HepG2 (cell line): Measurements from ENCODE around the gene MKS1. TPM values are rescaled to one million over a fixed set of nuclear protein-coding genes. Genes with fewer than 3 reads are reported as not detected.

Experiments
- FLYWCH1 ChIP-seq: sonication (generic); formaldehyde crosslinking; IDR thresholded peaks from 2 replicates; pipeline ENCODE4 v1.8.1; 2023; ENCODE audit warnings: mild to moderate bottlenecking, missing genetic modification reagents
- GFI1 ChIP-seq: sonication (generic); formaldehyde crosslinking; IDR thresholded peaks from 2 replicates; pipeline ENCODE4 v1.5.0; 2020; ENCODE audit warnings: missing genetic modification reagents, mild to moderate bottlenecking, borderline replicate concordance
- HMG20A ChIP-seq: IDR thresholded peaks from 2 replicates; pipeline ENCODE4 v1.6.1; 2016; ENCODE audit warnings: borderline replicate concordance
- KMT2B ChIP-seq: IDR thresholded peaks from 2 replicates; pipeline ENCODE4 v1.6.1; 2016; ENCODE audit warnings: missing genetic modification reagents, missing compliant biosample characterization
- TBL1XR1 ChIP-seq: fragments of 150-350 bp; IDR thresholded peaks from 2 replicates; pipeline ENCODE4 v1.6.1; 2014; ENCODE audit warnings: borderline replicate concordance, low read length; ENCODE audit not compliant: partially characterized antibody
- TOPORS ChIP-seq: sonication (generic); formaldehyde crosslinking; IDR thresholded peaks from 2 replicates; pipeline ENCODE4 v1.8.0; 2023; ENCODE audit warnings: mild to moderate bottlenecking, missing genetic modification reagents
- ZKSCAN1 ChIP-seq: fragments of 150-350 bp; IDR thresholded peaks from 2 replicates; pipeline ENCODE4 v1.6.1; 2014; ENCODE audit warnings: low read length
- ZNF138 ChIP-seq: sonication (generic); formaldehyde crosslinking; IDR thresholded peaks from 2 replicates; pipeline ENCODE4 v1.5.0; 2020; ENCODE audit warnings: mild to moderate bottlenecking, low read depth, missing genetic modification reagents
- ZNF160 ChIP-seq: sonication (generic); formaldehyde crosslinking; IDR thresholded peaks from 2 replicates; pipeline ENCODE4 v1.8.0; 2022; ENCODE audit warnings: mild to moderate bottlenecking, inconsistent platforms, missing genetic modification reagents
- ZNF180 ChIP-seq: sonication (generic); formaldehyde crosslinking; IDR thresholded peaks from 2 replicates; pipeline ENCODE4 v1.4.0; 2020; ENCODE audit warnings: low read depth, missing genetic modification reagents, borderline replicate concordance
- ZNF331 ChIP-seq: sonication (generic); formaldehyde crosslinking; IDR thresholded peaks from 2 replicates; pipeline ENCODE4 v1.4.0; 2020; ENCODE audit warnings: missing genetic modification reagents
- ZNF343 ChIP-seq: sonication (generic); formaldehyde crosslinking; IDR thresholded peaks from 2 replicates; pipeline ENCODE4 v1.4.0; 2020; ENCODE audit warnings: mild to moderate bottlenecking, missing genetic modification reagents
- polyA plus RNA-seq, 8 experiments: library from polyadenylated mRNA; depleted of rRNA in 3 of 8; stranded (reverse) in 7 of 8; unstranded in 1 of 8; fragments of >200 nt; fragmentation: Illumina TruSeq in 4 of 8; extraction: Trizol in 4 of 8; gene quantifications; 2 replicates each; pipeline versions ENCODE4 v1.2.1 to v1.2.3, GENCODE V29; 2011 to 2016; ENCODE audit warnings: low read depth in 4 of 8, missing spikeins in 1 of 8, mixed read lengths in 1 of 8; ENCODE audit not compliant: insufficient read depth in 1 of 8
- total RNA-seq, 5 experiments: library from RNA; depleted of rRNA; stranded (reverse); fragments of >200 nt; fragmentation: Illumina TruSeq; extraction: Trizol; gene quantifications; 2 replicates each; pipeline ENCODE4 v1.2.3, GENCODE V29; 2016; ENCODE audit warnings: low read depth in 1 of 5
- TF ChIP-seq, protein P1 (sequence below): IDR thresholded peaks from 2 replicates; pipeline ENCODE4 v1.6.1; 2016; ENCODE audit warnings: missing compliant biosample characterization, missing genetic modification reagents, borderline replicate concordance
- TF ChIP-seq, protein P2 (sequence below): sonication (generic); formaldehyde crosslinking; IDR thresholded peaks from 2 replicates; pipeline ENCODE4 v1.4.0; 2020; ENCODE audit warnings: missing genetic modification reagents, borderline replicate concordance
- TF ChIP-seq, protein P3 (sequence below): sonication (generic); formaldehyde crosslinking; IDR thresholded peaks from 2 replicates; pipeline ENCODE4 v1.5.0; 2020; ENCODE audit warnings: missing genetic modification reagents, mild to moderate bottlenecking, borderline replicate concordance
- TF ChIP-seq, protein P4 (sequence below): sonication (generic); formaldehyde crosslinking; IDR thresholded peaks from 2 replicates; pipeline ENCODE4 v1.5.0; 2020; ENCODE audit warnings: missing genetic modification reagents
- TF ChIP-seq, protein P5 (sequence below): sonication (generic); formaldehyde crosslinking; IDR thresholded peaks from 2 replicates; pipeline ENCODE4 v1.5.1; 2020; ENCODE audit warnings: missing genetic modification reagents, mild to moderate bottlenecking, borderline replicate concordance
- TF ChIP-seq, protein P6 (sequence below): sonication (generic); formaldehyde crosslinking; IDR thresholded peaks from 2 replicates; pipeline ENCODE4 v1.5.0; 2020; ENCODE audit warnings: mild to moderate bottlenecking, missing genetic modification reagents

Gene MKS1
- total and polyA plus RNA-seq, 2 of the 13 experiments (the other 11 are each of a cell fraction or from before 2014, with no cell fraction given) = 16.1 to 26.3 TPM

DNA sequence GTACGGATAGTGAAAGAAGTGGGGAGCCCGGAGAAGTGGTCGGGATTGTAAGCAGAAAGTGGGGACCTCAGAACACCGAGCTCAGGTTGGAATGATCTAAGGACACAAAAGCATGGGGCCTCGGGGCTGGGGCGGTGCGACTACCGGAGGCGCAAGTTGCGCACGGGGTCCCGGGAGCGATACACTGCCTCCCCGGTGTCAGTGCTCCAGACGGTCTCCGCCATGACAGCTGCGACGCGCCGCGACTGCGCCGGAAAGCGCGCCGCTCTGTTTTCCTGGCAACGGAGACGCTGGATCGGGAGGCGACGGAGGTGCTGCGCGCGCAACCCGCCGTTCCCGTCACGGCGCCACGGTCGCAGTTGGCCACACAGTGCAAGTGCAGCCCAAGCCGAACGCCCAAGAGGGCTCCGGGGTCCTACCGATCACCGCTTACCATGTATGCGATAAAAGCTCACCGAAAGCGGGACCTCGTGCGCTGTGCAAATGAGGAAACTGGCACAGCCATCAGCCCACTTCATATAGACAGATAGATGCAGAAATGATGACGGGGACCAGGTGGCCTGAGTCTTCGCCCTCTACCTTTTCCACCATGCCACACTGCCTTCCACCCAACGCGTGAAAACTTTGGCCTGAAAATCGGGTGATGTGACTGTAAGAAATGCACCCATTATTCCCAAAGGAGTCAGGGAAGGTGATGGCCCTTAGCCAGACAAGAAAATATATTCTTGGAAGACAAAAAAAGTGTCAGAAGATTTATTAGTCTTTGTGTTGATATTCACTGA, at the start of gene MKS1 (continued):
- no peak for TF ChIP-seq ZKSCAN1
- no peak for TF ChIP-seq TBL1XR1
- TF ChIP-seq HMG20A = no peak
- TF ChIP-seq, protein P1, sequence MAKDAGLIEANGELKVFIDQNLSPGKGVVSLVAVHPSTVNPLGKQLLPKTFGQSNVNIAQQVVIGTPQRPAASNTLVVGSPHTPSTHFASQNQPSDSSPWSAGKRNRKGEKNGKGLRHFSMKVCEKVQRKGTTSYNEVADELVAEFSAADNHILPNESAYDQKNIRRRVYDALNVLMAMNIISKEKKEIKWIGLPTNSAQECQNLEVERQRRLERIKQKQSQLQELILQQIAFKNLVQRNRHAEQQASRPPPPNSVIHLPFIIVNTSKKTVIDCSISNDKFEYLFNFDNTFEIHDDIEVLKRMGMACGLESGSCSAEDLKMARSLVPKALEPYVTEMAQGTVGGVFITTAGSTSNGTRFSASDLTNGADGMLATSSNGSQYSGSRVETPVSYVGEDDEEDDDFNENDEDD (CRISPR knock-in tag) = peak; percentile 81; the same call in 1 of the 2 replicates
- TF ChIP-seq, protein P2, sequence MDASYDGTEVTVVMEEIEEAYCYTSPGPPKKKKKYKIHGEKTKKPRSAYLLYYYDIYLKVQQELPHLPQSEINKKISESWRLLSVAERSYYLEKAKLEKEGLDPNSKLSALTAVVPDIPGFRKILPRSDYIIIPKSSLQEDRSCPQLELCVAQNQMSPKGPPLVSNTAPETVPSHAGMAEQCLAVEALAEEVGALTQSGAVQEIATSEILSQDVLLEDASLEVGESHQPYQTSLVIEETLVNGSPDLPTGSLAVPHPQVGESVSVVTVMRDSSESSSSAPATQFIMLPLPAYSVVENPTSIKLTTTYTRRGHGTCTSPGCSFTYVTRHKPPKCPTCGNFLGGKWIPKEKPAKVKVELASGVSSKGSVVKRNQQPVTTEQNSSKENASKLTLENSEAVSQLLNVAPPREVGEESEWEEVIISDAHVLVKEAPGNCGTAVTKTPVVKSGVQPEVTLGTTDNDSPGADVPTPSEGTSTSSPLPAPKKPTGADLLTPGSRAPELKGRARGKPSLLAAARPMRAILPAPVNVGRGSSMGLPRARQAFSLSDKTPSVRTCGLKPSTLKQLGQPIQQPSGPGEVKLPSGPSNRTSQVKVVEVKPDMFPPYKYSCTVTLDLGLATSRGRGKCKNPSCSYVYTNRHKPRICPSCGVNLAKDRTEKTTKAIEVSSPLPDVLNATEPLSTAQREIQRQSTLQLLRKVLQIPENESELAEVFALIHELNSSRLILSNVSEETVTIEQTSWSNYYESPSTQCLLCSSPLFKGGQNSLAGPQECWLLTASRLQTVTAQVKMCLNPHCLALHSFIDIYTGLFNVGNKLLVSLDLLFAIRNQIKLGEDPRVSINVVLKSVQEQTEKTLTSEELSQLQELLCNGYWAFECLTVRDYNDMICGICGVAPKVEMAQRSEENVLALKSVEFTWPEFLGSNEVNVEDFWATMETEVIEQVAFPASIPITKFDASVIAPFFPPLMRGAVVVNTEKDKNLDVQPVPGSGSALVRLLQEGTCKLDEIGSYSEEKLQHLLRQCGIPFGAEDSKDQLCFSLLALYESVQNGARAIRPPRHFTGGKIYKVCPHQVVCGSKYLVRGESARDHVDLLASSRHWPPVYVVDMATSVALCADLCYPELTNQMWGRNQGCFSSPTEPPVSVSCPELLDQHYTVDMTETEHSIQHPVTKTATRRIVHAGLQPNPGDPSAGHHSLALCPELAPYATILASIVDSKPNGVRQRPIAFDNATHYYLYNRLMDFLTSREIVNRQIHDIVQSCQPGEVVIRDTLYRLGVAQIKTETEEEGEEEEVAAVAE = peak; percentile 75; the same call in 1 of the 2 replicates
- TF ChIP-seq ZNF180 (CRISPR knock-in tag) = no peak
- TF ChIP-seq ZNF343 (CRISPR knock-in tag) = no peak; the same call in none of the 2 replicates
- no peak; the same call in 1 of the 2 replicates for TF ChIP-seq ZNF138 (CRISPR knock-in tag)
- peak; percentile 97 for TF ChIP-seq KMT2B (CRISPR knock-in tag)
- TF ChIP-seq GFI1 (CRISPR knock-in tag) = peak; percentile 72; the same call in 1 of the 2 replicates
- TF ChIP-seq, protein P3, sequence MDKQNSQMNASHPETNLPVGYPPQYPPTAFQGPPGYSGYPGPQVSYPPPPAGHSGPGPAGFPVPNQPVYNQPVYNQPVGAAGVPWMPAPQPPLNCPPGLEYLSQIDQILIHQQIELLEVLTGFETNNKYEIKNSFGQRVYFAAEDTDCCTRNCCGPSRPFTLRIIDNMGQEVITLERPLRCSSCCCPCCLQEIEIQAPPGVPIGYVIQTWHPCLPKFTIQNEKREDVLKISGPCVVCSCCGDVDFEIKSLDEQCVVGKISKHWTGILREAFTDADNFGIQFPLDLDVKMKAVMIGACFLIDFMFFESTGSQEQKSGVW (CRISPR knock-in tag) = no peak; the same call in 1 of the 2 replicates
- TF ChIP-seq TOPORS (CRISPR knock-in tag) = 0 out of 2 replicates have a peak, but pooled peaks have one; percentile 55
- TF ChIP-seq FLYWCH1 (CRISPR knock-in tag) = no peak
- TF ChIP-seq, protein P4, sequence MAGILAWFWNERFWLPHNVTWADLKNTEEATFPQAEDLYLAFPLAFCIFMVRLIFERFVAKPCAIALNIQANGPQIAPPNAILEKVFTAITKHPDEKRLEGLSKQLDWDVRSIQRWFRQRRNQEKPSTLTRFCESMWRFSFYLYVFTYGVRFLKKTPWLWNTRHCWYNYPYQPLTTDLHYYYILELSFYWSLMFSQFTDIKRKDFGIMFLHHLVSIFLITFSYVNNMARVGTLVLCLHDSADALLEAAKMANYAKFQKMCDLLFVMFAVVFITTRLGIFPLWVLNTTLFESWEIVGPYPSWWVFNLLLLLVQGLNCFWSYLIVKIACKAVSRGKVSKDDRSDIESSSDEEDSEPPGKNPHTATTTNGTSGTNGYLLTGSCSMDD = no peak
- TF ChIP-seq ZNF160 (CRISPR knock-in tag) = no peak; the same call in 1 of the 2 replicates
- TF ChIP-seq, protein P5, sequence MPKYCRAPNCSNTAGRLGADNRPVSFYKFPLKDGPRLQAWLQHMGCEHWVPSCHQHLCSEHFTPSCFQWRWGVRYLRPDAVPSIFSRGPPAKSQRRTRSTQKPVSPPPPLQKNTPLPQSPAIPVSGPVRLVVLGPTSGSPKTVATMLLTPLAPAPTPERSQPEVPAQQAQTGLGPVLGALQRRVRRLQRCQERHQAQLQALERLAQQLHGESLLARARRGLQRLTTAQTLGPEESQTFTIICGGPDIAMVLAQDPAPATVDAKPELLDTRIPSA (CRISPR knock-in tag) = no peak; the same call in 1 of the 2 replicates
- peak; percentile 78 for TF ChIP-seq ZNF331 (CRISPR knock-in tag)
- TF ChIP-seq, protein P6, sequence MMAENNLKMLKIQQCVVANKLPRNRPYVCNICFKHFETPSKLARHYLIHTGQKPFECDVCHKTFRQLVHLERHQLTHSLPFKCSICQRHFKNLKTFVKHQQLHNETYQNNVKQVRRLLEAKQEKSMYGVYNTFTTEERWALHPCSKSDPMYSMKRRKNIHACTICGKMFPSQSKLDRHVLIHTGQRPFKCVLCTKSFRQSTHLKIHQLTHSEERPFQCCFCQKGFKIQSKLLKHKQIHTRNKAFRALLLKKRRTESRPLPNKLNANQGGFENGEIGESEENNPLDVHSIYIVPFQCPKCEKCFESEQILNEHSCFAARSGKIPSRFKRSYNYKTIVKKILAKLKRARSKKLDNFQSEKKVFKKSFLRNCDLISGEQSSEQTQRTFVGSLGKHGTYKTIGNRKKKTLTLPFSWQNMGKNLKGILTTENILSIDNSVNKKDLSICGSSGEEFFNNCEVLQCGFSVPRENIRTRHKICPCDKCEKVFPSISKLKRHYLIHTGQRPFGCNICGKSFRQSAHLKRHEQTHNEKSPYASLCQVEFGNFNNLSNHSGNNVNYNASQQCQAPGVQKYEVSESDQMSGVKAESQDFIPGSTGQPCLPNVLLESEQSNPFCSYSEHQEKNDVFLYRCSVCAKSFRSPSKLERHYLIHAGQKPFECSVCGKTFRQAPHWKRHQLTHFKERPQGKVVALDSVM (CRISPR knock-in tag) = no peak
